Stimulated activated CD8-positive, alpha-beta memory T cell treated with anti-CD3 and anti-CD28 coated beads, Interleukin-12 subunit alpha, Interleukin-12 subunit beta, amount 100 ng/mL, for 1 hour (primary cell): Measurements from ENCODE around the gene PRDM16.

Experiments
- DNase-seq: peaks from one replicate; pipeline ENCODE4 v3.0.0-alpha.2; 2020; ENCODE audit warnings: low read depth

The PRDM16 gene

DNA sequence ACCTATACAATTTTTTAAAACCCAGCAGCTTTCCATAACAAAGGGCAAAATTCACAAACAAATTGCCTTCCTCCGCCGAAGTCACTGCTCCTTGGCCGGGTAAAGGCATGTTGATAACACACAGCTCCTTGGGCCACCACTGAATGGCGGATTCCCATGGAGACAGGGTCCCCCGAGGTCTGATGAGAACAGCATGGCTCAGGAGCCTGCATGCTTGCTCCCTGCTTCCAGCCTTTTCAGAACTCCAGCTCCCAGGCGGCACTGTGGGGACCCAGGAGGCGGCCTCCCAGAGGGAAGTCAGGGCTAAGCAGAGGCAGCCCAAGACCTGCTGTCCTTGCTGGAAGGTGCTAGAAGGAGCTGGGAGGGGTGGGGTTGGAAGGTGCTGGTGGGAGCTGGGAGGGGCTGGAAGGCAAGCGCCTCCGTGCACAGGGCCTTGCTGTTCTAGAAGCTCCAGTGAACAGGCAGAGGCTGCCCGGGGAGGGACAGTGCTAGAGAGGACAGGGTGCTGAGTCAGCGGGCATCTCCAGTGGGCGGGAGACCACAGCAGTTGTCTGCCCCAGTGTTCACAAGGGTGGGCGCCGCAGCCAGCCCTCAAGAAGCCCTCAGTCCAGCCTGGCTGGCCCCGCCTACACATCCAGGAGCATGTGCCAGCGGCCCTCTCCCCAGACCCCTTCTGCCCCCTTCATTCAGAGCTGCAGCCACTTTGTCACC lies 35.1 kb downstream of the PRDM16 start:
- no peak for DNase-seq

DNA sequence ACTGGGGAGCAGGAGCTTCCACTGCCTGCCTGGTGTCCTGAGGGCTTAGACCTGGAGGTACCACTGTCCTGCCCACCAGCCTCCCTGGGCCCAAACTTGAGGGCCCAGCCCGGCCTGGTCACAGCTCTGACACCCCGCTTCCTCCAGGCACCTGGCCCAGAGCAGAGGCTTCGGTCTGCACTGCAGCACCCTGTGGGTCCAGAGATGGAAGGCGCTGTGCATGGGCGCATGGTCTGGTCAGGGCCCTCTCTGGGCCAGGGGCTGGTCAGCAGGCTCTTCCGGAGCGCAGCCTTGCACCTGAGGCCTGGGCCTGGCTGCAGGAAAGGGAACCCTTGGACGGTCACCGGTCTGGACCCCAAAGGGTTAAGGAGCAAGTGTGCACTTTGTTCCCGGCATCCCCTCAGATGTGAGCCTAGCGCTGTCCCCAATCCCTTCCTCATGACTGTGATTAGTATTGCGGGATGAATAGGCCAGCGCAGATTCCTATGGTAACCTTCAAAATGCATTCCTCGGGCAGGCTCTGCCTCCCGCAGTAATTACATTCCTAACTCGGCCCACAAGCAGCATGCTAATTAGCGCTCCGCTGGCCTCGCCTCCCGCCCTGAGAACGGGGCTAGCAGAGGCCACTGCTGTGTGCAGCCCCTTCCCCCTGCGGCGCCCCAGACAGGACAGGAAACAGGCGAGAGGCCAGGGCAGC lies 36.3 kb downstream of the PRDM16 start:
- no peak for DNase-seq

DNA sequence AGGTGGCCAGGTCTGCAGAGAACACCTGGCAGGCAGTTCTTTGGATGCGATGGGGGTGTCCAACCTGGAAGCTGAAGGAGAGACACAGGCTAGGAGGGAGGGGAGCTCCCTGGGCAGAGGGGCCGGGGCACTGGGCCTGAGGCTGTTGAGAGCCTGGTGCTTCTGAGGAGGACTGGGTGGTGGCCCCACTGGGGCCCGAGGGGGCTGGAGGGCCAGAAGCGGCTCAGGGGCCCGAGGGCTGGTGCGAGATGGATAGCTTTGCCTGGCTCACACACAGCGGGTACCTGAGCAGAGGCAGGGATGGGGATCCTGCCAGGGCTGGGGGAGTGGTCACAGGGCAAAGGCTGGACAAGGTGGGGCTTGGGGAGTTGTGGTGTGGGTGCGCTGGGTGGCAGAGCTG lies 37.2 kb downstream of the PRDM16 start:
- DNase-seq: no peak

DNA sequence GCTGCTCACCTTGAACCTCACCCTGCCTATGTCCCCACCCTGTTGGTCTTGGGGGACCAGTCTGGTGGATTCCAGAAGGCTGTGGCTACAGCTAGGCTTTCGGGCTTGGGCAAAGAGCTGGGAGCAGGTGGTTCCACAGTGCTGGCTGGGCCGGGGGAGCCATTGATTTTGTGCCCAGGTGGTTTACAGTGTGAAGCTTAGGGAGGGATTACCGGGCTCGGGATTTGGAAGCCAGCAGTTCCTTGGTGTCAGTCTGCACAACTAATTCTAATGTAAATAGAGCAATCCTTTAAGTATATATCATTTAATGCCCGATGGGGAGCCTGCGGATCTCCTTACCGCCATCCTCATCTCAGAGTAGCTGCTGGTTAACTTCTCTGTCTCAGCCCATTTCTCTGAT lies 38.2 kb downstream of the PRDM16 start:
- no peak for DNase-seq

DNA sequence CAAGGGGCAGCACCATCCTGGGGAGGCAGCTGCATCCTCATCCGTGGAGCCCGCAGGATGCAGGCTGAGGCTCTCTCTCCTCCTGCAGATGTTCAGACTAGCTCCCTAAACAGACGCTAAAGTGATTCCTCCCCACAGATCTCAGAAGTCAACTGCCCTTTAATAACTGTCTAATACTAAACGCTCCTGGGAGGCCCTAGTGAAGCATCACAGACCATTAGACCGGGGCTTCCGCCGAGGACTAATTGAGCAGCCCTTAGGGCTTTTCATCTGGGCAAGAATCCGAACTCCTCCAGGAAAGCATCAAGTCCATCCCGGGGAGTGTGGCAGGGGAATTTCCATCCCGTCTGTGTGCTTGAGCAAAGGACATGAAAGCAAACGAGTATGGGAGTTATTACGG lies 40.4 kb downstream of the PRDM16 start:
- no peak for DNase-seq

DNA sequence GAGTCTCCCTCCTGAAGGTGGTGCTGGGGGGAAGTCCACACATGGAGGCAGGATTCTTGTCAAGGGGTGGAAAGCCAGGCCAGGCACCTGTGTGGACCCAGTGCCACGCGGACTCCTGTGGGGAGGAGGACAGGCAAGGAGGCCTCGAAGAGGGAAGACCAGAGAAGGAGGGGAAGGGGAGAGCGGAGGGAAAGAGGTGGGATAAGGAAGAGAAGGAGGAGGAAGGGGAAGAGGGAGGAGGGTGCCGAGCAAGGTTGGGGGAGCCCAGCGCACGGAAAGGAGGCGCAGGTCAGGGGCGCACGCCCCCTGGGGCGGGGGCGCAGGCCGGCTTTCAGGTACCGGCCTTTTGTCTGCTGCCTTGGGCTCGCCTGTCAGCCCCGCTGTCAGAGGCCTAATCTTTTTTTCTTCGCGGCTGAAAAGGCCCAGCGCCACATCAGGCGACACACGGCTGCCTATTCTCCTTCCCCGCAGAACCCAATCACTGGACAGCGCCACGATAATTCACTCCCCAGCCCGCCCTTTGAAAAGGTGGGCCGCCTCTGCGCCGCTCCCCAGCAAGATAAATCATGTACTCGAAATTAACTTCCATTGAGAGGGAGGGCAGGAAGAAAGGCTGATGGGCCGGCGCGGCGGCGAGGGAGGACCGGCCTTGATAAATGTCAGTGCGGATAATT lies 42.5 kb downstream of the PRDM16 start:
- DNase-seq: no peak

DNA sequence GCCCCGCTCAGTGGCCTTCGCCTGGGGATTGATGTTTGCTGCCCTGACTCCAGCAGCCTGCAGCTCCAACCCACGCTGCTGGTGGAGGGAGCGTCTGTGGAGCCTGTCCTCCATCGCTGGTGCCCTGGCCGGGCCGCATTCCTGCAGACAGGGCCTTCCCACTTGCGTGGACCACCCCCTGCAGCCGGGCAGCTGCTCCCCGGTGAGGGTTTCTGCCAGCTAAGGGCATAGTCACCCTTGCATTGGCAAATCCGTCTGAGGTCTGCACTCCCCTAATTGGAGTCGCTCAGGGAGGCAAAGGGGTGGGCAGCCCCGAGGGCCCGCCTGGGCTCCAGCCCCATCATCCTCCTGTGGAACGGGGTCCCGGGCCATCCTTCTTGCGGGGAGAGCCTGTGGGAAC lies 43.5 kb downstream of the PRDM16 start:
- DNase-seq: no peak

DNA sequence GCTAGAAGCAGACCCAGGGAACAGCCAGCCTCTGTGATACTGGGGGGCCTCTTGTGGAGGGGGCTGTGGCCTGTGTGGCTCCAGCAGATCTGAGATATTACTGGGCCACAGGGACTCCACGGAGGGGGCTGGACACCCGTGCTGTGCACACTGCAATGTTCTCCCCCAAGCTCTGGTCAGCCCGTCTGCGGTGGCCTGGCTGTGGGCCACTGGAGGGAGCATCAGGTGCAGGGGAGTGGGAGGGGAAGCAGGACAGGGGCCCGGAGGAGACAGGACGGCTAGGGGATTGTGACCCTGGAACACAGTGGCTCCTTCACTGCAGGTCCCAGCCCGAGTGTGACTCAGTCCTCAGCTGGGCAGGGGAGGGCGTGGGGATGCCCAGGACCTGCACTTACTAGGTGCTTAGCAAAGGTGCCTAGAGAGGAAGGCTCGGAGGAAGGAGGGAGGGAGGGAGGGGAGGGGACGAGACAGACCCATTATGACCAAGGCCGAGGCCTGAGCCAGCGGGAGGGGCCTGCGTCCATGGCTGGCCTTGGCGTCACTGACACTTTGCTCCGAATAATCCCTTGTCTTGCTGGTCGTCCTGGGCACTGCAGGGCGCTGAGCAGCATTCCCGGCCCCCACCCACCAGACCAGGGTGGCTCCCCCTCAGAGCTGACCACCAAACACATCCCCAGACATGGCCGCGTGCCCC lies 44.2 kb downstream of the PRDM16 start:
- no peak for DNase-seq

DNA sequence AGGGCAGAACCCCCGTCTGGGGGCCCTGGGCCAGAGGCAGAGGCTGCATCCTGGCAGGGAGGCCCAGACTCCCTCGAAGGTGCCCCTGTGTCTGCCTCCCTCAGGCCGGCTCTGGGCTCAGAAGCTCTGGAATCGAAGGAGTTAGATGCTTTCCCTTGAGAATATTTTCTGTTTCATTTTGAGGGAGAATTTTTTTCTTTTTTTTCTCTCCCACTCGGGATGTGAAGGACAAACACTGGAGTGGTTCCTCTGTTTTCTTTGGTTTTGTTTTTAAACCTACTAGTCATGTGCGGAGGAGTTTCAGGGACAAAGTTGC lies 44.7 kb downstream of the PRDM16 start:
- DNase-seq: no peak

DNA sequence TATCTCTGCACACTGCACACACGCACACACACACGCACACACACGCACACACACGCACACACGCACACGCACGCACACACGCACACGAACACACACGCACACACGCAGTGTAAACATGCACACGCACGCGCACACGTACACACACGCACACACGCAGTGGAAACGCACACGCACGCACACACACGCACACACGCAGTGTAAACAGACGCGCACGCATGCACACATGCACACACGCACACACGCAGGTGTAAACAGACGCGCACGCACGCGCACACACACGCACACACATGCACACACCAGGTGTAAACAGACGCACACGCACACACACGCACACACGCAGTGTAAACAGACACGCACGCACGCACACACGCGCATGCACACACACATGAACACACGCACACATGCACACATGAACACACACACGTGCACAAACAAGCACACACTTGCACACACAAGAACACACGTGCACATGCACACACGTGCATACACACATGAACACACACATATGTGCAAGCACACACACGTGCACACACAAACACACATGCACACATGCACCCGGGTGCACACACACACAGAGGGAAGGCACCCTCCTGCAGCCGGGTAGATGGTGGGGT lies 45.2 kb downstream of the PRDM16 start:
- DNase-seq: no peak

DNA sequence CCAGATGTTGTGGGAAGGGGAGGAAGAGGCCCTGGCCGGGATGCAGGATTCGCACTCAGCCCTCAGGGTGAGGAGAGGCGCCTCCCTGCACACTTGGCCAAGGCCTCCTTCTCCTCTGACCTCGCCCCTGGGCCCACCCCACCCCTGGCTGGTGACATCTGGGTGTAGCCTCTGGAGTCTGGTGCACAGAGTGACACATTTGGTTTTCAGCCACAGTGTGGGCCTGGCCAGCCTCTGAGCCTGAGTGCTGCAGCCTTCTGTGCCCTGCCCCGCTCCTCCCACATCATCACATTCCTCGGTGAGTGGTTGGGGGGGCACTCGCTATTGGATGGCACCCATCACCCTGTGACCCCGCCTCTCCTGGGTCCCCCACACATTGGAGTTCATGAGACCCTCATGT lies 45.8 kb downstream of the PRDM16 start:
- no peak for DNase-seq

DNA sequence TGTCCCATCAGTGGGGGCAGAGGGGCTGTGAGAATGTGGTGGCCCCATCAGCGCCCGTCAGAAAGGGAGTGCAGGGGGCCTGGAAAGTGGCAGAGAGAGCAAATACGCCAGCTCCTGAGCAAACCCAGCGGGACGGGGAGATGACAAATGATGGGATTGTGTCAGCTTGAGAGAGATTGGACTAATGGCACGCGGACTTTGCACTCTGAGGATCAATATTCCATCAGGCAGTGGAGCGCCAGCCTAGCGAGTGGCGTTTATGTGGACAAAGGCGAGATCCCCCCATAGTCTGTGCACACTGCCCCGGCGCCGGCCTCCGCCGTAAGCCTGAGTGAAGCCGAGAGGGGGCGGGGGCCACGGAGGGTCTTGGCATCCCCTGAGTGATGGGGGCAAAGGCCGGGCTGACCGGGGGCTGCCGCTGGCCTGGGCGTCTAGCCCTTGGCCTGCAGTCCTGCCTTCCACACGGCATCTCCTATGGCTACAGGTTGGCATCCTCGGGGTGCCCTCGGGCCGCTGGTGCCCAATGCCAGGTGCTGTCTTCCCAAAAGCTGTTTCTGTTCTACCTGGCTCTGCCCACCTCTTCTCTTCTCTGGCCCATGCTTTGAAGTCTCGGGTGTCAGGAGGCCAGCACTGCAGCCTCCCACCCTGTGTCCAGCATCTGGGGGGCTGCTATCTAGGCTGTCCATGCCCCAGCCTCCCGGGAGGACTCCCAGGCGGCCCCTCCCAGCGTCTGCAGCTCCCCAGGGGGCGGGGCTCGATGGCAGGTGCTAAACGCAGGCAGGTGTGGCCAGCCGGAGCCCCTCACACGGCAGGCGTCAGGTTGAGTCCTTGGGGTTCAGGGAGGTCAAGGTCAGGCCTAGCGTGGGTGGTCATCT lies 46.5 kb downstream of the PRDM16 start:
- no peak for DNase-seq

DNA sequence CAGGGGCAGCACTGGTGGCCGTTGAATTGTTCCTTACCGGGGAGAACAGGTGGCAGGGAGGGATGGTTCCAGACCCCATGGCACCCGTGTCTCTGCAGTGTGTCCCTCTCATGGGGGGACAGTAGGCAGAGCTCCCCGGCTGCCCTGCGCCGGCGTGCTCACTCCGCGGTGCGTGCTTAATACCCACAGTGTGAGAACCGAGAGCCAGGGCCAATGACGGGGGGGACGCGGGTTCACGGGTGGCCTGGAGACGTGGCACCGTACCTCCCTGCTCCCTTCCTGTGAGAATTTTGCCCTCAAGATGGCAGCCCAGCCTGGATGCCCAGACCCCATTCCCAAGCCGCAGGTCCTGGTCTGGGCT lies 47.1 kb downstream of the PRDM16 start:
- DNase-seq: no peak

DNA sequence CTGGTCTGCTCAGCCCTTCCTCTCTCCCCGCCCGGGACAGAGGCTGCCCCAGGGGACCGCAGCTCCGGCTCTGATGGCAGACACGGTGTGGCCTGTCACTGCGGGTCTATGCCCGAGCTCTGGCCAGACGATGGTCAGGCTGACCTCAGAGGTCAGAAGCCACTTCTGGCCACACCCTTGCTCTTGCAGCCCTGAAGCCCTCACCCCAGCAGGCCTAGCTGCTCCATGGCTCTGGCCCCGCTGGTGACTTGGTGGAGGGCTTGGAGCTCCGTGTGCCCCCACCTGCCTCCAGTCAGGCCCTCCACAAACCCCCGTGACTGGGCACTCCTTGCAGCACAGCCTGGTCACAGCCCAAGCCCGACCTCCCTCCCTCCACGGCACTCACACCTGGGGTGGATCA lies 47.6 kb downstream of the PRDM16 start:
- no peak for DNase-seq

DNA sequence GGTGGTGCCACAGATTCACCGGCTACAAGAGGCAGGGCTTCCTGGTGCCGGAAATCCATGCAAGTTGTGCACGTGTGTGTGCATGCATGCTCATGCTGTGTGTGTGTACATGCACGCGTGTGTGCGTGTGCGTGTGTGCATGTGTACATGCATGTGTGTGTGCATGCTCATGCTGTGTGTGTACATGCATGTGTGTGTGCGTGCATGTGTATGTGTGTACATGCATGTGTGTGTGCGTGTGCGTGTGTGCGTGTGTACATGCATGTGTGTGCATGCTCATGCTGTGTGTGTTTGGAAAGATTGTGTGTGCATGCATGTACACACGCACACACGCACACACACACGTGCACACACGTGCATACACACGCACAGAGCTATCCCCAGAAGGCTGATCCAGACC lies 48.9 kb downstream of the PRDM16 start:
- no peak for DNase-seq

DNA sequence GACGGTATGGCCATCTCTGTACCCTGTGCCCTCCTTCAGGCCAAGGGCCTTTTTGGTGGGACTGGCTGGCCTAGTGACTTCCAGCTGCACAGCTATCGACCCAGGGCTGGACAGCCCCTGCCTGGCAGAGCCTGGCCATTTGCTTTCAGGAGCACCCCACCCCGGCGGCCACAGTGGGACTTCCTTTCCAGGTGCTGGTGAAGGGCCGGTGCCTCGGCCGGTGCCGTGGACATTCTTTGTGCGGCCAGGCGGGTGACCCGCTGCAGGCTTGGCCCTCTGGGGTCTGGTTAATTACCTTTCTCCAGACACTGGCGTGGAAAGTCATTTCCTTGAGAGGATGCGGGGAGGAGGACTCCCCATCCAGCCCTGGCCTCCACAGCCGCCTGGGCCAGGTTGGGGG lies 50.1 kb downstream of the PRDM16 start:
- DNase-seq: no peak

DNA sequence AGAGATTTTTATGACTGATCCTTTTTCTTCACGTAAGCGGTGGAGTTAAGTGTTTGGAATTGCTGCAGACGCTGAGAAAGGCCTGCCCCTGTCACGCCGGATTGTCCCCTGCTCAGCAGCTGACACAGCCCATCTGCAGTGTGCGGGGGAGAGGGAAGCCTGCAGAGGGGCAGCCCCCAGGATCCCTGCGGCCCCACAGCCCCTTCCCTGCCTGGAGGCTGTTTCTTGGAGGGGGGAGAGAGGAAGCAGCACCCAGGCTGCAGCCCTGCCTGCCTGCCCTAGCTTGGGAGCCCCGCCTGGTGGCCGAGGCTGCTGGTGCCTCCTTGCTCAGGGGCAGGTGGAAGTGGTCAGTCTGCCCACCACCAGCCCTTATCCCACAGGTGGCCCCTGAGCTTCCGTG lies 50.7 kb downstream of the PRDM16 start:
- no peak for DNase-seq

DNA sequence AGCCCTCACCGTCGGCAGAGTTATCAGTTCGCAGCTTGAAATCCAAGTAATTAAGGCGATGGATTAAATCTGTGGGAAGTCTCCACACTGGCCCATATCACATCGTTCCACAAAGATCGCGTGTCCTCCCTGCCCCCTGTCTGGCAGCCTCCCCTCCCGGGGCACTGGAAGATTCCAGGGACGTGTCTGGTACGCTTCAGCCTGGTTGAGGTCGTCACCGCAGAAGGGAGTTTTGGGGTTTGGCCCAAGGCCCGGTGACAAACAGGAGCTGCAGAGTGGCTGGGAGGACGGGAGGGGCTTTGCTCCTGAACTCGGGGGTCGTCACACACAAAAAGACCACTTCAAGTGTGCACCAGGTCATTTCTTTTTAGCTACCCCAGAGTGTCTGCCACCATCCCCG lies 51.1 kb downstream of the PRDM16 start:
- no peak for DNase-seq

DNA sequence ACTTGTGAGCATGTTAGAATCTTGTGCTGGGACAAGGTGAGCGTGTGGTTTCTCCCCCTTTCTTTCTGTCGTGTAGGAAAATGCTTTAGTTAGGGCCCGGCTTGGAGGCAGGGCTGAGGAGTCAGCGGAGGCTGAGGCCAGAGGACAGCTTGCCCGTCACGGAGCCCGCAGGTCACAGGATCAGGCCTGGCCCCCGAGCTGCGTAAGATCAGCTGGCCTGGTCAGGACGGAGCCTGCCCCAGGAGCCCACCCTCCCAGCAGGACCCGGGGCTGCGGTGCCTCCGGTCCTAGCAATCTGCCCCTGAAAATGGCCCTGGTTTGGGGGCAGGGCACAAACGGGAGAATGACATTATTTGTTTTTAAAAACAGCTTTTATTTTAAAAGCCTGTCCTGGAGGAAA lies 52.0 kb downstream of the PRDM16 start:
- DNase-seq: no peak

DNA sequence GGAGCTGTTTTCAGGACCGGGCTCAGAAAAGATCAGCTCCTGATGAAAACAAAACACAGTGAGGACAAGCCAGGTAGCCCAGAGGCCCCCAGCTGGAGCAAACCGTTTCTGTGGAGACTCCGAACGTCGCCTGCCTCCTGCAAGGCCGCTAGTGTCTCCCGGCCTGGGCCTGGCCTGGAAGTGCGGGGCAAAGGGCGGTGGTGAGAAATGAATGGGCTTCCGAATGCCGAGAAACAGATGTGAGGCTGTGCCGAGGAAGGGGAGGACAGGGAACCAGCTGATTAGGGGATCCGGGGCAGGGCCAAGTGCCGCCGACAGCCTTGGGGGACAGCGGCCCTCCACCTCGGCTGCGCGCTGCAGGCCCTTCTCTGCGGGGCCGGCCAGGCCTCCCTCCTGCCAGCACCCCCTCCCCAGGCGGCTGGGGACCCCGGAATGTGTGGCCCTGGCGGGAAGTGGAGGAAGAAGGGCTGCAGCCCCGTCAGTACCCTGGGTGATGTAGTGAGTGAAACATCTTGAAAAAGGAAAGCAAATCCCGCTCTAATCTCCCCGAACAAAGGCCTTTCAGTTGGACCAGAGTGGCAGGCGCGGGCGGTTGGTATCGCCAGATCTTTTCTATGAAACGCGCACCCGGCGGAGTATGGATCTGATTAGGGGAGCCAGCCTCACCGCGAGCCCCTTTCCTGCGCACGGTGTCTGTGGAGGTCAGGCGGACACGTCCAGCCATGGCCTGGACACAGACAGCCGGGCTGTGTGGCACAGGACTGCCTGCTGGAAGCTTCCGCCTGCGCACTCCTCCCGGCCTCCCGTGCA lies 52.6 kb downstream of the PRDM16 start:
- no peak for DNase-seq

DNA sequence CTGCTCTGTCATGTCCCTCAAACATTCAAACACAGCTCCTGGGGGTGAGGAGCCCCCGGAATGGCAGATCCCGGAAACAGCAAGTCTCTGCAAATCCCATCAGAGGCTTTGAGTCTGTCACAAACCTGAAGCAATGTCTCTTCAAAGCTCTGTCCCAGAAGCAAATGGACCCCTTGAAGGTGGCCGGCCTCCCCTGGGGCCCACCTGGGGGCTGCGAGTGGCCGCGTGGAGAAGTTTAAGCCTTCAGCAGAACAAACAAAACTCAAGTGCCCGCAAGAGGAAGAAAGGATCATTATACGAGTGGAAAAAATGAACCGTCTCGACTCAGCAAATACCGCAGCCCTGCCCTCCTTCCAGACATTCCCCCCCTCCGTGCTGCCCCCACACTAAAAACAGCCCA lies 53.3 kb downstream of the PRDM16 start:
- DNase-seq: no peak
